GM23338 (cell line): ENCODE data around the gene SLC6A1.

Source experiments
- CTCF ChIP-seq, 2 experiments: fragments of 200-600 bp in 1 of 2; sonication (generic) in 1 of 2; conservative IDR thresholded peaks; 2 replicates each; pipeline versions ENCODE4 v1.5.1 to v1.6.1; 2016 to 2017; ENCODE audit warnings: antibody characterized with exemption in 2 of 2, low read depth in 2 of 2, mild to moderate bottlenecking in 2 of 2, moderate library complexity in 1 of 2
- EZH2 ChIP-seq: fragments of 200-600 bp; sonication (generic); IDR thresholded peaks from one replicate; pipeline ENCODE4 v1.8.0; 2017; ENCODE audit warnings: antibody characterized with exemption, mild to moderate bottlenecking, low read depth; ENCODE audit not compliant: unreplicated experiment
- EZH2phosphoT487 ChIP-seq: fragments of 200-600 bp; sonication (generic); IDR thresholded peaks from one replicate; pipeline ENCODE4 v1.8.1; 2018; ENCODE audit warnings: antibody characterized with exemption; ENCODE audit not compliant: unreplicated experiment
- TF ChIP-seq, protein P1 (sequence below): IDR thresholded peaks from one replicate; pipeline ENCODE4 v1.6.1; 2018; ENCODE audit warnings: antibody characterized with exemption; ENCODE audit not compliant: unreplicated experiment

GRCh38 chr3:11020764-11021163 is 28.2 kb downstream of the SLC6A1 start:
- TF ChIP-seq, protein P1, sequence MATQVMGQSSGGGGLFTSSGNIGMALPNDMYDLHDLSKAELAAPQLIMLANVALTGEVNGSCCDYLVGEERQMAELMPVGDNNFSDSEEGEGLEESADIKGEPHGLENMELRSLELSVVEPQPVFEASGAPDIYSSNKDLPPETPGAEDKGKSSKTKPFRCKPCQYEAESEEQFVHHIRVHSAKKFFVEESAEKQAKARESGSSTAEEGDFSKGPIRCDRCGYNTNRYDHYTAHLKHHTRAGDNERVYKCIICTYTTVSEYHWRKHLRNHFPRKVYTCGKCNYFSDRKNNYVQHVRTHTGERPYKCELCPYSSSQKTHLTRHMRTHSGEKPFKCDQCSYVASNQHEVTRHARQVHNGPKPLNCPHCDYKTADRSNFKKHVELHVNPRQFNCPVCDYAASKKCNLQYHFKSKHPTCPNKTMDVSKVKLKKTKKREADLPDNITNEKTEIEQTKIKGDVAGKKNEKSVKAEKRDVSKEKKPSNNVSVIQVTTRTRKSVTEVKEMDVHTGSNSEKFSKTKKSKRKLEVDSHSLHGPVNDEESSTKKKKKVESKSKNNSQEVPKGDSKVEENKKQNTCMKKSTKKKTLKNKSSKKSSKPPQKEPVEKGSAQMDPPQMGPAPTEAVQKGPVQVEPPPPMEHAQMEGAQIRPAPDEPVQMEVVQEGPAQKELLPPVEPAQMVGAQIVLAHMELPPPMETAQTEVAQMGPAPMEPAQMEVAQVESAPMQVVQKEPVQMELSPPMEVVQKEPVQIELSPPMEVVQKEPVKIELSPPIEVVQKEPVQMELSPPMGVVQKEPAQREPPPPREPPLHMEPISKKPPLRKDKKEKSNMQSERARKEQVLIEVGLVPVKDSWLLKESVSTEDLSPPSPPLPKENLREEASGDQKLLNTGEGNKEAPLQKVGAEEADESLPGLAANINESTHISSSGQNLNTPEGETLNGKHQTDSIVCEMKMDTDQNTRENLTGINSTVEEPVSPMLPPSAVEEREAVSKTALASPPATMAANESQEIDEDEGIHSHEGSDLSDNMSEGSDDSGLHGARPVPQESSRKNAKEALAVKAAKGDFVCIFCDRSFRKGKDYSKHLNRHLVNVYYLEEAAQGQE: no peak
- no peak for TF ChIP-seq CTCF (conservative IDR thresholded peaks at IDR 0.05; ENCODE audit: low read depth in 2 of 2)
- no peak for TF ChIP-seq EZH2
- TF ChIP-seq EZH2phosphoT487: no peak
